Measurements from ENCODE around the gene SORL1. TPM values are rescaled to one million over a fixed set of nuclear protein-coding genes. Genes with fewer than 3 reads are reported as not detected.

The SORL1 gene
- total and polyA plus RNA-seq, 2 of the 13 experiments (the other 11 are each of a cell fraction or from before 2014, with no cell fraction given): 21.3 to 148 TPM

GRCh38 chr11:121655537-121656327 lies 203.6 kb downstream of the SORL1 start (continued):
- no peak for TF ChIP-seq CHCHD3 (CRISPR knock-in tag; IDR thresholded peaks at IDR 0.05)
- TF ChIP-seq ZNF24 (IDR thresholded peaks at IDR 0.05): no peak
- TF ChIP-seq ZNF253 (CRISPR knock-in tag; IDR thresholded peaks at IDR 0.05; ENCODE audit: borderline replicate concordance): no peak
- TF ChIP-seq ZC3H13 (CRISPR knock-in tag; IDR thresholded peaks at IDR 0.05): no peak
- no peak for TF ChIP-seq ZNF121 (CRISPR knock-in tag; IDR thresholded peaks at IDR 0.05)

GRCh38 chr11:121656328-121657090 lies 204.4 kb downstream of the SORL1 start:
- intact Hi-C loops (cut with micrococcal nuclease; ENCODE audit: unreplicated experiment): loop anchor here (1.0 kb wide), 3 partner anchors 276 to 849 kb away; no protein-coding TSS in a partner anchor
- H3K27me3 ChIP-seq (ENCODE audit: control insufficient read depth in 1 of 2, insufficient read depth in 2 of 2, low read length in 2 of 2): peaks cover 0 to 4% of the 10 kb centered on the region in 2 experiments; a peak in 1 of 5 replicates
- peaks cover 48% of the 10 kb centered on the region for H3K4me1 ChIP-seq (ENCODE audit: insufficient read depth, low read length)
- peak overlapping the region; percentile 42 to 65 (median 52) for H3K4me3 ChIP-seq (replicated peaks in 1 of 3; ENCODE audit: insufficient read depth in 1 of 3, low read depth in 2 of 3, low read length in 3 of 3)
- peak overlapping the region; percentile 98 for H3K4me2 ChIP-seq (ENCODE audit: low read depth, low read length)
- ChIA-PET POLR2A (no interaction called here), CTCF (ENCODE audit: low intra/inter-chr PET ratio, low total read pairs) (interaction anchor here (1.5 to 2.3 kb wide), 4 partner anchors 444 to 849 kb away, joined by 4 to 45 read pairs (median 14); no protein-coding TSS in a partner anchor)
- H4K20me1 ChIP-seq (ENCODE audit: insufficient read depth, low read length): no peaks in the 10 kb centered on the region
- H3K79me2 ChIP-seq (ENCODE audit: insufficient read depth, low read length): no peaks in the 10 kb centered on the region
- DNase-seq (ENCODE audit: low spot score) (peak; percentile 88), ATAC-seq (peak; percentile 51), FAIRE-seq (no peak)
- under 1% methylated on average over 7 of the region's 19 CpGs for WGBS (ENCODE audit: low lambda C conversion rate)
- in situ Hi-C loops (cut with HindIII; ENCODE audit: extremely low pct_ligation_motif_present, low pct_unique_long_range_greater_than_20kb): loop anchor here (10.0 kb wide), 2 partner anchors 368 to 458 kb away; partner anchors contain the start of gene BLID
- H3K9me3 ChIP-seq (ENCODE audit: low read length): no peaks in the 10 kb centered on the region
- H3K27ac ChIP-seq (ENCODE audit: extremely low read length, insufficient read depth, low read length): peak overlapping the region; percentile 71
- H2AFZ ChIP-seq (ENCODE audit: low read length): no peak overlapping the region
- no TSS peak for BruUV-seq (replicated peaks)
- peak overlapping the region; percentile 67 for H3K9ac ChIP-seq (ENCODE audit: insufficient read depth, low read depth, low read length)
- no peaks in the 10 kb centered on the region for H3K36me3 ChIP-seq (replicated peaks in 1 of 2; ENCODE audit: control insufficient read depth in 1 of 2, insufficient read depth in 2 of 2, low read length in 2 of 2)
- TF ChIP-seq FOSL2 (CRISPR knock-in tag; IDR thresholded peaks at IDR 0.05) (peak; percentile 28; the same call in 1 of the 2 replicates), ZFP36 (IDR thresholded peaks at IDR 0.05; ENCODE audit: borderline replicate concordance, low read depth, low read length, partially characterized antibody) (peak; percentile 1), PITX1 (CRISPR knock-in tag; IDR thresholded peaks at IDR 0.05) (peak; percentile 48; the same call in 1 of the 2 replicates), JARID2 (CRISPR knock-in tag; IDR thresholded peaks at IDR 0.05; ENCODE audit: insufficient replicate concordance) (no peak), FOXP4 (CRISPR knock-in tag; IDR thresholded peaks at IDR 0.05) (peak; percentile 97), RARA (CRISPR knock-in tag; IDR thresholded peaks at IDR 0.05) (peak; percentile 63; the same call in 1 of the 2 replicates), CEBPG (CRISPR knock-in tag; IDR thresholded peaks at IDR 0.05) (no peak), ELF3 (CRISPR knock-in tag; IDR thresholded peaks at IDR 0.05) (peak; percentile 48), SOX13 (IDR thresholded peaks at IDR 0.05) (peak; percentile 90), SOX13 (CRISPR knock-in tag; conservative IDR thresholded peaks at IDR 0.05 in 1 of 2, IDR thresholded peaks at IDR 0.05 in 1 of 2) (peak in 1 of 2 experiments; percentile 95; a peak in 2 of 4 replicates)
- TF ChIP-seq, protein P1, sequence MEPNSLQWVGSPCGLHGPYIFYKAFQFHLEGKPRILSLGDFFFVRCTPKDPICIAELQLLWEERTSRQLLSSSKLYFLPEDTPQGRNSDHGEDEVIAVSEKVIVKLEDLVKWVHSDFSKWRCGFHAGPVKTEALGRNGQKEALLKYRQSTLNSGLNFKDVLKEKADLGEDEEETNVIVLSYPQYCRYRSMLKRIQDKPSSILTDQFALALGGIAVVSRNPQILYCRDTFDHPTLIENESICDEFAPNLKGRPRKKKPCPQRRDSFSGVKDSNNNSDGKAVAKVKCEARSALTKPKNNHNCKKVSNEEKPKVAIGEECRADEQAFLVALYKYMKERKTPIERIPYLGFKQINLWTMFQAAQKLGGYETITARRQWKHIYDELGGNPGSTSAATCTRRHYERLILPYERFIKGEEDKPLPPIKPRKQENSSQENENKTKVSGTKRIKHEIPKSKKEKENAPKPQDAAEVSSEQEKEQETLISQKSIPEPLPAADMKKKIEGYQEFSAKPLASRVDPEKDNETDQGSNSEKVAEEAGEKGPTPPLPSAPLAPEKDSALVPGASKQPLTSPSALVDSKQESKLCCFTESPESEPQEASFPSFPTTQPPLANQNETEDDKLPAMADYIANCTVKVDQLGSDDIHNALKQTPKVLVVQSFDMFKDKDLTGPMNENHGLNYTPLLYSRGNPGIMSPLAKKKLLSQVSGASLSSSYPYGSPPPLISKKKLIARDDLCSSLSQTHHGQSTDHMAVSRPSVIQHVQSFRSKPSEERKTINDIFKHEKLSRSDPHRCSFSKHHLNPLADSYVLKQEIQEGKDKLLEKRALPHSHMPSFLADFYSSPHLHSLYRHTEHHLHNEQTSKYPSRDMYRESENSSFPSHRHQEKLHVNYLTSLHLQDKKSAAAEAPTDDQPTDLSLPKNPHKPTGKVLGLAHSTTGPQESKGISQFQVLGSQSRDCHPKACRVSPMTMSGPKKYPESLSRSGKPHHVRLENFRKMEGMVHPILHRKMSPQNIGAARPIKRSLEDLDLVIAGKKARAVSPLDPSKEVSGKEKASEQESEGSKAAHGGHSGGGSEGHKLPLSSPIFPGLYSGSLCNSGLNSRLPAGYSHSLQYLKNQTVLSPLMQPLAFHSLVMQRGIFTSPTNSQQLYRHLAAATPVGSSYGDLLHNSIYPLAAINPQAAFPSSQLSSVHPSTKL (CRISPR knock-in tag; IDR thresholded peaks at IDR 0.05): peak; percentile 79; the same call in 1 of the 2 replicates

All from HepG2 (cell line).